HEK293 (cell line): ENCODE measurements around the gene OR10G2.

Source experiments
- REST ChIP-seq: fragments of 450-650 bp; formaldehyde crosslinking; IDR thresholded peaks from 2 replicates; pipeline ENCODE4 v1.5.1; 2016; ENCODE audit warnings: missing biosample characterization, missing genetic modification characterization
- ZNF768 ChIP-seq: fragments of 450-650 bp; formaldehyde crosslinking; IDR thresholded peaks from 2 replicates; pipeline ENCODE4 v1.5.1; 2018; ENCODE audit warnings: missing biosample characterization, mild to moderate bottlenecking, missing genetic modification characterization

GRCh38 chr14:21631084-21631483, 3.7 kb downstream of the OR10G2 start:
- TF ChIP-seq ZNF768 (tag by site-specific recombination) (no peak), REST (tag by site-specific recombination) (no peak)
